Gastroesophageal sphincter (tissue), 4 donors: Measurements from ENCODE around the gene C5AR2. TPM values are rescaled to one million over a fixed set of nuclear protein-coding genes. Genes with fewer than 3 reads are reported as not detected.

ENCODE experiments used
- ATAC-seq: fragments of 150-250 bp; one replicate; pipeline ENCODE4 v1.9.1; 2016; ENCODE audit warnings: mild to moderate bottlenecking, moderate library complexity
- H3K27ac ChIP-seq, 4 donors: fragments of 200-600 bp; sonication (generic) in 3 of 4; 1 replicate in 3 of 4; 2 replicates in 1 of 4; pipeline ENCODE4 v1.5.1; 2016 to 2019
- H3K27me3 ChIP-seq: fragments of 200-600 bp; sonication (generic); one replicate; pipeline ENCODE4 v1.5.1; 2019
- H3K36me3 ChIP-seq, 2 donors: fragments of 200-600 bp; sonication (generic); one replicate each; pipeline ENCODE4 v1.5.1; 2019; ENCODE audit warnings: control low read depth in 1 of 2
- H3K4me1 ChIP-seq, 3 donors: fragments of 200-600 bp; sonication (generic); 1 replicate in 2 of 3; 2 replicates in 1 of 3; pipeline ENCODE4 v1.5.1; 2016 to 2019; ENCODE audit warnings: control low read depth in 2 of 3
- H3K4me3 ChIP-seq, 2 donors: fragments of 200-600 bp; sonication (generic); one replicate each; pipeline ENCODE4 v1.5.1; 2019; ENCODE audit warnings: mild to moderate bottlenecking in 1 of 2, moderate library complexity in 1 of 2
- H3K9me3 ChIP-seq, 3 donors: fragments of 200-600 bp; sonication (generic); one replicate each; pipeline ENCODE4 v1.5.1; 2017 to 2019; ENCODE audit warnings: control low read depth in 2 of 3
- CTCF ChIP-seq, 4 experiments: fragments of 200-600 bp in 2 of 4; fragments of 450-650 bp in 2 of 4; sonication (generic) in 1 of 4; IDR thresholded peaks; one replicate each; pipeline ENCODE4 v1.5.1; 2017 to 2019; ENCODE audit warnings: antibody characterized with exemption in 4 of 4, mild to moderate bottlenecking in 2 of 4, moderate library complexity in 2 of 4
- EP300 ChIP-seq: sonication (generic); formaldehyde crosslinking; IDR thresholded peaks from one replicate; pipeline ENCODE4 v1.6.1; 2017; ENCODE audit warnings: antibody characterized with exemption, mild to moderate bottlenecking
- POLR2A ChIP-seq, 2 donors: fragments of 450-650 bp; IDR thresholded peaks; one replicate each; pipeline ENCODE4 v1.6.1; 2017; ENCODE audit warnings: antibody characterized with exemption in 2 of 2, mild to moderate bottlenecking in 2 of 2, moderate library complexity in 1 of 2
- POLR2AphosphoS5 ChIP-seq: sonication (generic); formaldehyde crosslinking; IDR thresholded peaks from one replicate; pipeline ENCODE4 v1.6.1; 2017; ENCODE audit warnings: antibody characterized with exemption
- WGBS, 2 donors: methylation state at CpG; one replicate each; pipeline ENCODE4 v1.1.5; 2018; ENCODE audit warnings: low coverage in 1 of 2; 5-methylcytosine and 5-hydroxymethylcytosine counted together
- total RNA-seq, 4 donors: library from RNA; depleted of rRNA; stranded (reverse); fragments of >200 nt; gene quantifications; one replicate each; pipeline ENCODE4 v1.1.0, GENCODE V29; 2016

The C5AR2 gene
- total RNA-seq, 4 donors from 2014 or later = 0.15 to 2.3 (median 1.2) TPM

- Histone ChIP-seq H3K27ac (no peak overlapping the region), H3K9me3 (no peaks in the 10 kb centered on the region), H3K36me3 (peaks cover 0 to 100% of the 10 kb centered on the region in 2 donors), H3K4me3 (no peak overlapping the region), H3K4me1 (no peaks in the 10 kb centered on the region), H3K27me3 (no peaks in the 10 kb centered on the region)
- WGBS, 2 donors = 87% methylated on average over 5 of the region's 16 CpGs; no CpG with 5 or more reads in 1 of the 2 donors
- TF ChIP-seq CTCF (IDR thresholded peaks at IDR 0.05) = no peak
- no peak for TF ChIP-seq POLR2A (IDR thresholded peaks at IDR 0.05)
- TF ChIP-seq POLR2AphosphoS5 = no peak
- no peak for TF ChIP-seq EP300
- no peak for ATAC-seq
Measured at GRCh38 chr19:47376589-47377144, 44.7 kb downstream of the C5AR2 start.

GRCh38 chr19:47377208-47377701 is 45.3 kb downstream of the C5AR2 start:
- TF ChIP-seq POLR2A (IDR thresholded peaks at IDR 0.05) = no peak
- no peak for TF ChIP-seq CTCF (IDR thresholded peaks at IDR 0.05)
- no peak for TF ChIP-seq EP300
- Histone ChIP-seq H3K27ac (no peak overlapping the region), H3K9me3 (no peaks in the 10 kb centered on the region), H3K4me3 (no peak overlapping the region), H3K27me3 (no peaks in the 10 kb centered on the region), H3K36me3 (peaks cover 0 to 100% of the 10 kb centered on the region in 2 donors), H3K4me1 (no peaks in the 10 kb centered on the region)
- no peak for ATAC-seq
- 65% methylated on average over 4 of the region's 16 CpGs; no CpG with 5 or more reads in 1 of the 2 donors for WGBS, 2 donors

GRCh38 chr19:47377801-47378200 is 45.8 kb downstream of the C5AR2 start:
- no peak for TF ChIP-seq EP300
- no peak for TF ChIP-seq POLR2AphosphoS5
- no peak for TF ChIP-seq POLR2A (IDR thresholded peaks at IDR 0.05)
- no peak for TF ChIP-seq CTCF (IDR thresholded peaks at IDR 0.05)
- Histone ChIP-seq H3K4me1 (no peaks in the 10 kb centered on the region), H3K27me3 (no peaks in the 10 kb centered on the region), H3K36me3 (peaks cover 0 to 98% of the 10 kb centered on the region in 2 donors), H3K27ac (no peak overlapping the region), H3K4me3 (no peak overlapping the region), H3K9me3 (no peaks in the 10 kb centered on the region)
- ATAC-seq = no peak
- 53% methylated on average over 3 of the region's 12 CpGs; no CpG with 5 or more reads in 1 of the 2 donors for WGBS, 2 donors

- TF ChIP-seq POLR2AphosphoS5 (no peak), POLR2A (IDR thresholded peaks at IDR 0.05) (no peak), CTCF (IDR thresholded peaks at IDR 0.05) (no peak), EP300 (no peak)
- no peak overlapping the region for H3K4me3 ChIP-seq
- no peak overlapping the region for H3K27ac ChIP-seq
- no peak for ATAC-seq
- H3K36me3 ChIP-seq = peaks cover 0 to 94% of the 10 kb centered on the region in 2 donors
- no peaks in the 10 kb centered on the region for H3K9me3 ChIP-seq
- no peaks in the 10 kb centered on the region for H3K27me3 ChIP-seq
- no peaks in the 10 kb centered on the region for H3K4me1 ChIP-seq
- 98% methylated on average over 8 of the region's 11 CpGs; no CpG with 5 or more reads in 1 of the 2 donors for WGBS, 2 donors
Measured at GRCh38 chr19:47378246-47378645, 46.3 kb downstream of the C5AR2 start.

- Histone ChIP-seq H3K36me3 (peaks cover 0 to 81% of the 10 kb centered on the region in 2 donors), H3K27ac (no peak overlapping the region), H3K27me3 (no peaks in the 10 kb centered on the region), H3K4me1 (no peaks in the 10 kb centered on the region), H3K9me3 (no peaks in the 10 kb centered on the region), H3K4me3 (no peak overlapping the region)
- no peak for ATAC-seq
- TF ChIP-seq POLR2A (IDR thresholded peaks at IDR 0.05) (no peak), POLR2AphosphoS5 (no peak), CTCF (IDR thresholded peaks at IDR 0.05) (no peak), EP300 (no peak)
- 60% methylated on average over 2 of the region's 23 CpGs; no CpG with 5 or more reads in 1 of the 2 donors for whole genome bisulfite sequencing, 2 donors
Measured at GRCh38 chr19:47379381-47379938, 47.5 kb downstream of the C5AR2 start.
